BLaER1 treated with 17β-estradiol and CSF1 and Interleukin-3, amounts not matched to agents 10 nM and 100 nM (cell line): ENCODE measurements around the gene ERC2.
A peak's percentile ranks its signal among the peaks of the same experiment; 100 is the strongest.

ENCODE experiments used
- H3K27ac ChIP-seq, 11 experiments: shearing (Covaris generic); formaldehyde crosslinking; 2 replicates each; pipeline ENCODE4 v1.8.1; 2022
- H3K27me3 ChIP-seq, 11 experiments: shearing (Covaris generic); formaldehyde crosslinking; 2 replicates each; pipeline ENCODE4 v1.8.1; 2022
- H3K36me3 ChIP-seq, 11 experiments: shearing (Covaris generic); formaldehyde crosslinking; 2 replicates each; pipeline ENCODE4 v1.8.1; 2022
- H3K4me1 ChIP-seq, 10 experiments: shearing (Covaris generic); formaldehyde crosslinking; 2 replicates each; pipeline ENCODE4 v1.8.1; 2022
- H3K4me2 ChIP-seq, 11 experiments: shearing (Covaris generic); formaldehyde crosslinking; 2 replicates each; pipeline ENCODE4 v1.8.1; 2022
- H3K4me3 ChIP-seq, 10 experiments: shearing (Covaris generic); formaldehyde crosslinking; 2 replicates each; pipeline ENCODE4 v1.8.1; 2022
- H3K9ac ChIP-seq, 11 experiments: shearing (Covaris generic); formaldehyde crosslinking; 2 replicates each; pipeline ENCODE4 v1.8.1; 2022
- H3K9me3 ChIP-seq, 11 experiments: shearing (Covaris generic); formaldehyde crosslinking; replicated peaks in 1 of 11; 2 replicates each; pipeline ENCODE4 v1.8.1; 2022
- H4K20me1 ChIP-seq, 11 experiments: shearing (Covaris generic); formaldehyde crosslinking; 2 replicates each; pipeline ENCODE4 v1.8.1; 2022
- Cebpa-rat ChIP-seq, 11 experiments: shearing (Covaris generic); IDR thresholded peaks; 2 replicates each; pipeline ENCODE4 v1.8.1; 2022

The ERC2 gene

GRCh38 chr3:56363720-56364119, 104.5 kb downstream of the ERC2 start:
- peaks cover 0 to 6% (median 0%) of the 10 kb centered on the region in 11 experiments; a peak in 1 of 22 replicates for H3K9me3 ChIP-seq
- TF ChIP-seq Cebpa-rat (IDR thresholded peaks at IDR 0.05): no peak
- H3K27me3 ChIP-seq: no peaks in the 10 kb centered on the region
- H3K36me3 ChIP-seq: no peaks in the 10 kb centered on the region
- H3K4me1 ChIP-seq: no peaks in the 10 kb centered on the region
- H3K9ac ChIP-seq: no peak overlapping the region
- no peak overlapping the region for H3K4me3 ChIP-seq
- H4K20me1 ChIP-seq: no peaks in the 10 kb centered on the region
- no peak overlapping the region for H3K27ac ChIP-seq
- no peak overlapping the region for H3K4me2 ChIP-seq

- Histone ChIP-seq H3K36me3 (no peaks in the 10 kb centered on the region), H3K4me1 (peaks cover 0 to 6% (median 0%) of the 10 kb centered on the region in 10 experiments; a peak in 1 of 20 replicates), H3K27ac (no peak overlapping the region), H3K9me3 (peaks cover 0 to 6% (median 0%) of the 10 kb centered on the region in 11 experiments; a peak in 1 of 22 replicates), H3K9ac (no peak overlapping the region), H4K20me1 (no peaks in the 10 kb centered on the region), H3K27me3 (no peaks in the 10 kb centered on the region), H3K4me2 (no peak overlapping the region), H3K4me3 (no peak overlapping the region)
- no peak for TF ChIP-seq Cebpa-rat (IDR thresholded peaks at IDR 0.05)
Measured at GRCh38 chr3:56361731-56362130, 106.5 kb downstream of the ERC2 start.

- H3K27me3 ChIP-seq: no peaks in the 10 kb centered on the region
- no peak overlapping the region for H3K4me2 ChIP-seq
- no peaks in the 10 kb centered on the region for H4K20me1 ChIP-seq
- peak overlapping the region in 2 of 11 experiments; percentile 2 to 78; a peak in 2 of 22 replicates for H3K27ac ChIP-seq
- no peaks in the 10 kb centered on the region for H3K36me3 ChIP-seq
- no peak overlapping the region for H3K4me3 ChIP-seq
- H3K4me1 ChIP-seq: peaks cover 0 to 24% (median 9%) of the 10 kb centered on the region in 10 experiments; a peak in 10 of 20 replicates
- peaks cover 0 to 6% (median 0%) of the 10 kb centered on the region in 11 experiments; a peak in 1 of 22 replicates for H3K9me3 ChIP-seq
- H3K9ac ChIP-seq: no peak overlapping the region
- no peak for TF ChIP-seq Cebpa-rat (IDR thresholded peaks at IDR 0.05)
Measured at GRCh38 chr3:56357266-56357665, 111.0 kb downstream of the ERC2 start.

- H3K36me3 ChIP-seq: no peaks in the 10 kb centered on the region
- no peak overlapping the region for H3K4me2 ChIP-seq
- H4K20me1 ChIP-seq: no peaks in the 10 kb centered on the region
- H3K4me3 ChIP-seq: no peak overlapping the region
- TF ChIP-seq Cebpa-rat (IDR thresholded peaks at IDR 0.05): no peak
- H3K27ac ChIP-seq: peak overlapping the region in 3 of 11 experiments; percentile 61 to 78 (median 63); a peak in 5 of 22 replicates
- no peak overlapping the region for H3K9ac ChIP-seq
- no peaks in the 10 kb centered on the region for H3K27me3 ChIP-seq
- H3K9me3 ChIP-seq: peaks cover 0 to 6% (median 0%) of the 10 kb centered on the region in 11 experiments; a peak in 1 of 22 replicates
- peaks cover 0 to 24% (median 9%) of the 10 kb centered on the region in 10 experiments; a peak in 10 of 20 replicates for H3K4me1 ChIP-seq
Measured at GRCh38 chr3:56356808-56357207, 111.5 kb downstream of the ERC2 start.

GRCh38 chr3:56355570-56356185, 112.6 kb downstream of the ERC2 start:
- H3K9ac ChIP-seq: peak overlapping the region in 2 of 11 experiments; percentile 37 to 43; a peak in 2 of 22 replicates
- H3K4me3 ChIP-seq: no peak overlapping the region
- H3K27me3 ChIP-seq: no peaks in the 10 kb centered on the region
- peaks cover 0 to 6% (median 0%) of the 10 kb centered on the region in 11 experiments; a peak in 1 of 22 replicates for H3K9me3 ChIP-seq
- no peaks in the 10 kb centered on the region for H4K20me1 ChIP-seq
- peak in 4 of 11 experiments; percentile 41 to 61 (median 47); a peak in 4 of 22 replicates for TF ChIP-seq Cebpa-rat (IDR thresholded peaks at IDR 0.05)
- peak overlapping the region in 7 of 11 experiments; percentile 22 to 78 (median 61); a peak in 11 of 22 replicates for H3K27ac ChIP-seq
- peak overlapping the region in 6 of 11 experiments; percentile 28 to 59 (median 44); a peak in 11 of 22 replicates for H3K4me2 ChIP-seq
- H3K36me3 ChIP-seq: no peaks in the 10 kb centered on the region
- peaks cover 0 to 24% (median 9%) of the 10 kb centered on the region in 10 experiments; a peak in 10 of 20 replicates for H3K4me1 ChIP-seq

- no peak overlapping the region for H3K9ac ChIP-seq
- H3K27ac ChIP-seq: no peak overlapping the region
- H3K4me1 ChIP-seq: peaks cover 0 to 19% (median 9%) of the 10 kb centered on the region in 10 experiments; a peak in 10 of 20 replicates
- TF ChIP-seq Cebpa-rat (IDR thresholded peaks at IDR 0.05): no peak
- H4K20me1 ChIP-seq: no peaks in the 10 kb centered on the region
- no peak overlapping the region for H3K4me3 ChIP-seq
- no peak overlapping the region for H3K4me2 ChIP-seq
- H3K36me3 ChIP-seq: no peaks in the 10 kb centered on the region
- H3K9me3 ChIP-seq: peaks cover 0 to 5% (median 0%) of the 10 kb centered on the region in 11 experiments; a peak in 2 of 22 replicates
- H3K27me3 ChIP-seq: no peaks in the 10 kb centered on the region
Measured at GRCh38 chr3:56351537-56351936, 116.7 kb downstream of the ERC2 start.

GRCh38 chr3:56347219-56347871, 120.9 kb downstream of the ERC2 start:
- Histone ChIP-seq H3K36me3 (no peaks in the 10 kb centered on the region), H3K4me2 (peak overlapping the region in 1 of 11 experiments; percentile 6; a peak in 1 of 22 replicates), H3K9me3 (peaks cover 0 to 5% (median 0%) of the 10 kb centered on the region in 11 experiments; a peak in 2 of 22 replicates), H3K4me3 (no peak overlapping the region), H3K27ac (no peak overlapping the region), H3K9ac (no peak overlapping the region), H3K27me3 (no peaks in the 10 kb centered on the region), H3K4me1 (no peaks in the 10 kb centered on the region; a peak in 1 of 20 replicates), H4K20me1 (no peaks in the 10 kb centered on the region)
- TF ChIP-seq Cebpa-rat (IDR thresholded peaks at IDR 0.05): no peak

- Histone ChIP-seq H3K9me3 (peaks cover 0 to 5% (median 0%) of the 10 kb centered on the region in 11 experiments; a peak in 2 of 22 replicates), H3K4me2 (no peak overlapping the region), H3K36me3 (no peaks in the 10 kb centered on the region), H4K20me1 (no peaks in the 10 kb centered on the region), H3K27me3 (no peaks in the 10 kb centered on the region), H3K4me1 (peaks cover 0 to 7% (median 0%) of the 10 kb centered on the region in 10 experiments; a peak in 4 of 20 replicates), H3K27ac (no peak overlapping the region), H3K9ac (no peak overlapping the region), H3K4me3 (no peak overlapping the region)
- no peak for TF ChIP-seq Cebpa-rat (IDR thresholded peaks at IDR 0.05)
Measured at GRCh38 chr3:56342475-56342874, 125.8 kb downstream of the ERC2 start.

- Histone ChIP-seq H3K27ac (no peak overlapping the region), H3K4me1 (peaks cover 0 to 7% (median 0%) of the 10 kb centered on the region in 10 experiments; a peak in 3 of 20 replicates), H3K27me3 (no peaks in the 10 kb centered on the region), H3K4me2 (peak overlapping the region in 1 of 11 experiments; percentile 21; a peak in 2 of 22 replicates), H3K9me3 (no peaks in the 10 kb centered on the region), H3K9ac (0 out of 22 replicates have a peak overlapping the region, but pooled peaks of 1 of the 11 experiments have one; percentile 4), H4K20me1 (no peaks in the 10 kb centered on the region), H3K36me3 (no peaks in the 10 kb centered on the region), H3K4me3 (no peak overlapping the region)
- no peak for TF ChIP-seq Cebpa-rat (IDR thresholded peaks at IDR 0.05)
Measured at GRCh38 chr3:56339671-56340070, 128.6 kb downstream of the ERC2 start.
